Measurements from ENCODE around the gene AMDHD1. TPM values are rescaled to one million over a fixed set of nuclear protein-coding genes. Genes with fewer than 3 reads are reported as not detected.

The AMDHD1 gene
- total RNA-seq, 1 donor from 2014 or later: not detected

DNA sequence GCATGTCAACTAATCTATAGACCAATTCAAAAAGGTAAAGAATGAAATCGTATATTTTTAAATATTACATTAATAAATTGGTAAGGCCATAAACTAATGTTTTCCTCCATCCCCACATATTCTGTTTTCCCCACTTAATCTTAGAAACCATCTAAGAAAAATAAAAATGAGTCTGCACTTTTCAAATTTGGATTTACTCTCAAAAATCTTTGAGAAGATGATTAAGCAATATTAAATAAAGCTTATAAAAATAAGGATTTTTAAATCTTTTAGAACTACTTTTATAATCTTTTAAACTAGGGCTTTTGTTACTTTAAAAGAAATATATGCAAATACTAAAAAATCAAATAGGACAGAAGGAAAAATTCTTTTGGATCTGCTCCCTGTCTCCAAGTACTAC is 63.6 kb downstream of the AMDHD1 start:
- Mint-ChIP-seq H3K4me3 (ENCODE audit: unreplicated experiment) (no peak overlapping the region), H3K4me1 (ENCODE audit: unreplicated experiment) (no peaks in the 10 kb centered on the region), H3K27ac (ENCODE audit: unreplicated experiment) (no peak overlapping the region), H3K9me3 (ENCODE audit: unreplicated experiment) (no peaks in the 10 kb centered on the region), H3K27me3 (ENCODE audit: unreplicated experiment) (peaks cover 3% of the 10 kb centered on the region), H3K36me3 (ENCODE audit: low read depth, unreplicated experiment) (peaks cover 18% of the 10 kb centered on the region)
- DNase-seq (ENCODE audit: low spot score): no peak
- no peak for TF ChIP-seq CTCF (IDR thresholded peaks at IDR 0.05; ENCODE audit: unreplicated experiment)

DNA sequence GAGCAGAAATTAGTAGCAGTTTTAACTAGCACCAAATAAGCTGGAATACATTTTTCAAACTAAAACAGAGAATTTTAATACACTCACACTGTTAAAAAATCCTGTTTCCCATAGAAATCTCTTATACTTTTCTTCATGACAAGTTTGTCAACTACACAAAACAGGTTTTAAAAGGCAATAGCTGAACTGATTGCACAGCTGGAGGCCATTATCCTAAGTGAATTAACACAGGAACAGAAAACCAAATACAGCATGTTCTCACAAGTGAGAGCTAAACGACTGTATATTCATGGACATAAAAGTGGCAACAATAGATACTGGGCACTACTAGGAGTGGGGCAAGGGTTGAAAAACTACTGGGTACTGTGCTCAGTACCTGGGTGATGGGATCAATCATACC is 64.6 kb downstream of the AMDHD1 start:
- TF ChIP-seq CTCF (IDR thresholded peaks at IDR 0.05; ENCODE audit: unreplicated experiment): no peak
- DNase-seq (ENCODE audit: low spot score): no peak
- H3K4me3 Mint-ChIP-seq (ENCODE audit: unreplicated experiment): no peak overlapping the region
- H3K36me3 Mint-ChIP-seq (ENCODE audit: low read depth, unreplicated experiment): peaks cover 18% of the 10 kb centered on the region
- H3K4me1 Mint-ChIP-seq (ENCODE audit: unreplicated experiment): no peaks in the 10 kb centered on the region
- no peaks in the 10 kb centered on the region for H3K9me3 Mint-ChIP-seq (ENCODE audit: unreplicated experiment)
- no peak overlapping the region for H3K27ac Mint-ChIP-seq (ENCODE audit: unreplicated experiment)
- H3K27me3 Mint-ChIP-seq (ENCODE audit: unreplicated experiment): peaks cover 3% of the 10 kb centered on the region

DNA sequence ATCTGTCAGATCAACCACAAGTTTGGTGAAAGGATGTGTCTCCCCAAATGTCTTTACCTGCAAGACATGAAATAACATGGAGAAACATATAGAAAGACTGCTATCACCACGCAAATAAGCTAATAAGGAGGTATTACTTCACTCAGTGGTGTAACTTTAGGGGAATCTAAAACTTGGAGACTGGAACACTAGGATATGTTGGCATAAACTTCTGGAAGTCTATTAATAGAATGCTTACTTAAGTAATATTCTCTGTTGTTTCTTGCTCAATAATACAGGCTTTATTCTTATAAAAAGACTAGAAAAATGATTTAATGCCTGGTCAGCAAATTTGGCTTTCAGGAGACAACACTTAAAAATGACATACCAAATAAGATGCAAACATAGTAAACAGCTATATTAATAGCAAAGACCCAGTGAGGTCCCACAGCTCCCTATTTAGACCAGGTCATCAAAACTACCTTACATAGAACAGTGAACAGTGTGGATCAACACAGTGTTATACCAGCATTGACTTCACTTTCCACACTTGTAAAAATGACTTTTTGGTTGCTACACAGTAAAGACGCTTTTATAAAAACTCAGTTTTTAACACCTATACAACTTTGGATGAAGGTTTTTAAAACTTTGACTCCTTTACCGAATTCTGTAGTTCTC is 71.9 kb downstream of the AMDHD1 start:
- Mint-ChIP-seq H3K36me3 (ENCODE audit: low read depth, unreplicated experiment) (peaks cover 16% of the 10 kb centered on the region), H3K27ac (ENCODE audit: unreplicated experiment) (no peak overlapping the region), H3K27me3 (ENCODE audit: unreplicated experiment) (peaks cover 3% of the 10 kb centered on the region), H3K4me3 (ENCODE audit: unreplicated experiment) (no peak overlapping the region), H3K4me1 (ENCODE audit: unreplicated experiment) (no peaks in the 10 kb centered on the region), H3K9me3 (ENCODE audit: unreplicated experiment) (no peaks in the 10 kb centered on the region)
- no peak for DNase-seq (ENCODE audit: low spot score)
- no peak for TF ChIP-seq CTCF (IDR thresholded peaks at IDR 0.05; ENCODE audit: unreplicated experiment)

DNA sequence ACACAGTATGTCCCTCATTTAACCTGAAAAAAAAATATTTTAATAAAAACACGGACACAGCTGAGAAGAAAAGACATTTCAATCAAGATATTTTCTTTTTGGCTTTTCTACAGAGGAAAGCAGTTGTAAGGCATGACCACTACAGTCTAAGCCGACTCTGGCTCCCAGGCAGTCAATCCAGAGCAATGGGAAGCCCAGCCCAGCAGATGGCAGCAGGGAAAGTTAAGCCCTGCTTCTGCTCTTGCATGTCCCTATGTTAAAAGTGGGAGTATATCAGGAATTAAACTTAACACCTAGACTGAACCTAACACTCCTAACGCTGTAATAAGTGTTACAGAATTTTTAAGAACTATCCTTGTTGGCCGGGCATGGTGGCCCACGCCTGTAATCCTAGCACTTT is 72.5 kb downstream of the AMDHD1 start:
- Mint-ChIP-seq H3K27me3 (ENCODE audit: unreplicated experiment) (peaks cover 3% of the 10 kb centered on the region), H3K36me3 (ENCODE audit: low read depth, unreplicated experiment) (peaks cover 10% of the 10 kb centered on the region), H3K27ac (ENCODE audit: unreplicated experiment) (no peak overlapping the region), H3K9me3 (ENCODE audit: unreplicated experiment) (no peaks in the 10 kb centered on the region), H3K4me3 (ENCODE audit: unreplicated experiment) (no peak overlapping the region), H3K4me1 (ENCODE audit: unreplicated experiment) (no peaks in the 10 kb centered on the region)
- peak; percentile 45 for DNase-seq (ENCODE audit: low spot score)
- TF ChIP-seq CTCF (IDR thresholded peaks at IDR 0.05; ENCODE audit: unreplicated experiment): no peak

Other genes with a start within 250 kb of the AMDHD1 start
- 0.13 TPM for gene NTN4, start 152.6 kb upstream of the AMDHD1 start, total RNA-seq (ENCODE audit: unreplicated experiment)
- 28.3 TPM for gene SNRPF, start 84.4 kb upstream of the AMDHD1 start, total RNA-seq (ENCODE audit: unreplicated experiment)
- not detected for gene CCDC38, start 717 bp upstream of the AMDHD1 start, total RNA-seq (ENCODE audit: unreplicated experiment)
- gene HAL, start 53.0 kb downstream of the AMDHD1 start, total RNA-seq (ENCODE audit: unreplicated experiment): 1.1 TPM
- gene LTA4H, start 92.3 kb downstream of the AMDHD1 start, total RNA-seq (ENCODE audit: unreplicated experiment): 86.5 TPM